Cardiac muscle cell (in vitro differentiated cells and primary cell): ENCODE measurements around the gene KLHDC9. TPM values are rescaled to one million over a fixed set of nuclear protein-coding genes. Genes with fewer than 3 reads are reported as not detected.

ENCODE experiments used
- DNase-seq, 2 donors: peaks; one replicate each; pipeline versions ENCODE4 v3.0.0 to v3.0.0-alpha.2; 2010 to 2017; ENCODE audit warnings: low read depth in 1 of 2, low spot score in 1 of 2
- H3K27ac ChIP-seq: fragments of 200-600 bp; sonication (generic); 2 replicates; pipeline ENCODE4 v1.5.1; 2016
- H3K27me3 ChIP-seq: fragments of 200-600 bp; sonication (generic); 2 replicates; pipeline ENCODE4 v1.6.0; 2016; ENCODE audit warnings: control low read depth
- H3K36me3 ChIP-seq: fragments of 200-600 bp; sonication (generic); 2 replicates; pipeline ENCODE4 v1.5.1; 2016; ENCODE audit warnings: control low read depth
- H3K4me1 ChIP-seq: fragments of 200-600 bp; sonication (generic); 2 replicates; pipeline ENCODE4 v1.8.1; 2017; ENCODE audit warnings: low read depth, mild to moderate bottlenecking, mixed run types
- H3K4me3 ChIP-seq: fragments of 200-600 bp; sonication (generic); 2 replicates; pipeline ENCODE4 v1.5.1; 2016; ENCODE audit warnings: mild to moderate bottlenecking
- H3K9me3 ChIP-seq: fragments of 200-600 bp; sonication (generic); 2 replicates; pipeline ENCODE4 v1.5.1; 2017; ENCODE audit warnings: low read depth, mild to moderate bottlenecking, control low read depth
- polyA plus RNA-seq: library from polyadenylated mRNA; unstranded; fragments of >200 nt; fragmentation: Nextera tagmentation; extraction: Ambion mirVana; gene quantifications from 2 replicates; pipeline ENCODE4 v1.2.1, GENCODE V29; 2016
- total RNA-seq: library from RNA; depleted of rRNA; stranded (reverse); fragments of >200 nt; gene quantifications from 2 replicates; pipeline ENCODE4 v1.2.3, GENCODE V29; 2016
- TF ChIP-seq, protein P1 (sequence below): IDR thresholded peaks from 2 replicates; pipeline ENCODE4 v1.5.1; 2012; ENCODE audit warnings: low read depth, mild to moderate bottlenecking, low read length

KLHDC9 gene
- total and polyA plus RNA-seq, 2 experiments from 2014 or later: 42.4 to 48.7 TPM

GRCh38 chr1:161099090-161099802 is 1.1 kb downstream of the KLHDC9 start:
- Histone ChIP-seq H3K4me1 (peaks cover 3% of the 10 kb centered on the region), H3K4me3 (peak overlapping the region; percentile 58), H3K27me3 (peaks cover 3% of the 10 kb centered on the region), H3K27ac (no peak overlapping the region), H3K36me3 (peaks cover 16% of the 10 kb centered on the region), H3K9me3 (no peaks in the 10 kb centered on the region)
- TF ChIP-seq, protein P1, sequence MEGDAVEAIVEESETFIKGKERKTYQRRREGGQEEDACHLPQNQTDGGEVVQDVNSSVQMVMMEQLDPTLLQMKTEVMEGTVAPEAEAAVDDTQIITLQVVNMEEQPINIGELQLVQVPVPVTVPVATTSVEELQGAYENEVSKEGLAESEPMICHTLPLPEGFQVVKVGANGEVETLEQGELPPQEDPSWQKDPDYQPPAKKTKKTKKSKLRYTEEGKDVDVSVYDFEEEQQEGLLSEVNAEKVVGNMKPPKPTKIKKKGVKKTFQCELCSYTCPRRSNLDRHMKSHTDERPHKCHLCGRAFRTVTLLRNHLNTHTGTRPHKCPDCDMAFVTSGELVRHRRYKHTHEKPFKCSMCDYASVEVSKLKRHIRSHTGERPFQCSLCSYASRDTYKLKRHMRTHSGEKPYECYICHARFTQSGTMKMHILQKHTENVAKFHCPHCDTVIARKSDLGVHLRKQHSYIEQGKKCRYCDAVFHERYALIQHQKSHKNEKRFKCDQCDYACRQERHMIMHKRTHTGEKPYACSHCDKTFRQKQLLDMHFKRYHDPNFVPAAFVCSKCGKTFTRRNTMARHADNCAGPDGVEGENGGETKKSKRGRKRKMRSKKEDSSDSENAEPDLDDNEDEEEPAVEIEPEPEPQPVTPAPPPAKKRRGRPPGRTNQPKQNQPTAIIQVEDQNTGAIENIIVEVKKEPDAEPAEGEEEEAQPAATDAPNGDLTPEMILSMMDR: no peak
- no peak for DNase-seq

- H3K36me3 ChIP-seq: peaks cover 16% of the 10 kb centered on the region
- no peak overlapping the region for H3K27ac ChIP-seq
- no peaks in the 10 kb centered on the region for H3K9me3 ChIP-seq
- no peaks in the 10 kb centered on the region for H3K27me3 ChIP-seq
- H3K4me3 ChIP-seq: no peak overlapping the region
- TF ChIP-seq, protein P1: no peak
- DNase-seq: no peak
- peaks cover 3% of the 10 kb centered on the region for H3K4me1 ChIP-seq
Measured at GRCh38 chr1:161100556-161100955, 2.4 kb downstream of the KLHDC9 start.

DNA sequence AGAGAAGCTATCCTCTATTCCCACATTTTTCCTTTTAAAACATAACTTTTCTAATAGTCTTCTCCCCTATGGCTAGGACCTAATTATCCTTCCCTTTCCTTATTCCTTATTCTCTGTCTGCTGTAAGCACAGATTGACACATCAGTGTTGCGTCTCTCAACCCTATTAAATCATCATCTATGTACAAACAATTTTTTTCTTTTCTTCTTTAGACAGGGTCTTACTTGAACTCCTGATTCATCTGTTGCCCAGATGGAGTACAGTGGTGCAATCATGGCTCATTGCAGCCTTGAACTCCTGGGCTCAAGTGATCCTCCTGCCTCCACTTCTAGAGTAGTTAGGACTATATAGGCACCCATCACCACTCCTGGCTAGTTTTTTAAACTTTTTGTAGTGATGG is 8.3 kb downstream of the KLHDC9 start:
- no peaks in the 10 kb centered on the region for H3K9me3 ChIP-seq
- no peak overlapping the region for H3K4me3 ChIP-seq
- H3K27me3 ChIP-seq: no peaks in the 10 kb centered on the region
- DNase-seq: no peak
- H3K4me1 ChIP-seq: no peaks in the 10 kb centered on the region
- peaks cover 10% of the 10 kb centered on the region for H3K36me3 ChIP-seq
- TF ChIP-seq, protein P1: no peak
- no peak overlapping the region for H3K27ac ChIP-seq

DNA sequence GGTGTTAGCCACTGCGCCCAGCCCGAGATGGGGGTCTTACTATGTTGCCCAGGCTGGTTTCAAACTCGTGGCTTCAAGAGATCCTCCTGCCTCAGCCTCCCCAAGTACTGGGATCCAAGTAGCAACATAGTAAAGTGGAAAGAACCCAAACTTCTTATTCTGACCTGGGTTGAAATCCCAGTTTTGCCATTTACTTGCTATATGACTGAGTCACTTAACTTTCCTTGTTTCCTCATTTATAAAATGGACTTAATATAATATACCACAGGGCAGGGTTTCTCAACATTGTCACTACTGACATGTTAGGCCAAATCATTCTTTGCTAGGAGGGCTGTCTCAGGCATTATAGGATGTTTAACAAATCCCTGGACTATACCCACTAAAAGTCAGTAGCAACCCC is 13.0 kb downstream of the KLHDC9 start:
- DNase-seq: no peak
- H3K27me3 ChIP-seq: no peaks in the 10 kb centered on the region
- H3K9me3 ChIP-seq: no peaks in the 10 kb centered on the region
- no peak overlapping the region for H3K4me3 ChIP-seq
- no peak overlapping the region for H3K27ac ChIP-seq
- TF ChIP-seq, protein P1: no peak
- H3K36me3 ChIP-seq: no peaks in the 10 kb centered on the region
- peaks cover 11% of the 10 kb centered on the region for H3K4me1 ChIP-seq

DNA sequence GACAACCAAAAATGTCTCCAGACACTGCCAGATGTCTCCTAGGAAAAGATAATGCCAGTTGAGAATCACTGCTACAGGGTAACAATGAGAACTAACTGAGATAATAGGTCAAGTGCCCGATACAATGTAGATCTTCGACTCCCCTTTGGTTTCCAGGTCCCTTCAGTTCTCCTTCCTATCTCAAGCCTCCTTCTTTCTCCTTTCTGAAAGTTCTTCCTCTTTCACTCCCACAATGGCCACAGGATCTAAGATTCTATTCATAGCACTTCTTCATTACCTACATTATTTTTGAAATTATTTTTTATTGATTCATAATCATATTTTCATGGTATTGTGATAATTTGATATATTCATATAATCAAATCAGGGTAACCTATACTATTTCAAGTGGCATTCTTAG is 13.4 kb downstream of the KLHDC9 start:
- TF ChIP-seq, protein P1: no peak
- no peak for DNase-seq
- H3K27me3 ChIP-seq: no peaks in the 10 kb centered on the region
- peaks cover 11% of the 10 kb centered on the region for H3K4me1 ChIP-seq
- no peaks in the 10 kb centered on the region for H3K9me3 ChIP-seq
- H3K4me3 ChIP-seq: no peak overlapping the region
- no peak overlapping the region for H3K27ac ChIP-seq
- H3K36me3 ChIP-seq: no peaks in the 10 kb centered on the region

DNA sequence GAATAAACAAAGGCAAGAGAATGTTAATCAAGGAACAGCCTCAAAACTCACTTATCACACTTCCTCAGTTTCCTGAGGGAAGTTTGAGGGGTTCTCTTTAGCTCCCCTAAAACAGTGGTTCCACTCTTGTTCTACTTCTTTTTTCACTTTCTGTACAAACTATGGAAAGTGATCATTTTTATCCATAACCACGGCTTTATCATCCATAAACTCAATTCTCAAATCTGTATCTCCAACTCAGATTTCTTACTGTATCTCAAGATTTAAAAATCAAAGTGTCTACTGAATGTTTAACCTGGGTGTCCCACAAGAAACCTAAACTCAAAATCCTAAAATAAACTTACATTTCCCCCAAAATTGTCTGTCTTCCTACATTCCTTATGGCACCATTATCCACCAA is 15.8 kb downstream of the KLHDC9 start:
- no peaks in the 10 kb centered on the region for H3K36me3 ChIP-seq
- no peak for DNase-seq
- H3K27ac ChIP-seq: no peak overlapping the region
- no peaks in the 10 kb centered on the region for H3K9me3 ChIP-seq
- TF ChIP-seq, protein P1: no peak
- H3K27me3 ChIP-seq: no peaks in the 10 kb centered on the region
- no peak overlapping the region for H3K4me3 ChIP-seq
- H3K4me1 ChIP-seq: peaks cover 20% of the 10 kb centered on the region
